HepG2 (cell line): Measurements from ENCODE around the gene EED. TPM values are rescaled to one million over a fixed set of nuclear protein-coding genes. Genes with fewer than 3 reads are reported as not detected.

ENCODE experiments used
- ATF1 ChIP-seq: IDR thresholded peaks from 2 replicates; pipeline ENCODE4 v1.6.1; 2016; ENCODE audit warnings: mild to moderate bottlenecking, control low read depth
- ATF7 ChIP-seq, 2 experiments: fragments of 450-650 bp in 1 of 2; sonication (generic) in 1 of 2; formaldehyde crosslinking in 1 of 2; IDR thresholded peaks; 2 replicates each; pipeline versions ENCODE4 v1.4.0 to v1.6.1; 2016 to 2020; ENCODE audit warnings: antibody characterized with exemption in 1 of 2, mild to moderate bottlenecking in 1 of 2, missing genetic modification reagents in 1 of 2
- GPN1 ChIP-seq: sonication (generic); formaldehyde crosslinking; IDR thresholded peaks from 2 replicates; pipeline ENCODE4 v1.5.1; 2020; ENCODE audit warnings: missing genetic modification reagents, borderline replicate concordance
- HDAC1 ChIP-seq: sonication (generic); formaldehyde crosslinking; IDR thresholded peaks from 2 replicates; pipeline ENCODE4 v1.5.1; 2020; ENCODE audit warnings: mild to moderate bottlenecking, missing genetic modification reagents
- KLF9 ChIP-seq: IDR thresholded peaks from 2 replicates; pipeline ENCODE4 v1.6.1; 2016; ENCODE audit warnings: low read depth
- MAFF ChIP-seq: IDR thresholded peaks from 2 replicates; pipeline ENCODE4 v1.6.1; 2011; ENCODE audit warnings: low read depth, low read length, improper control_type of control experiment
- NFKB2 ChIP-seq: sonication (generic); formaldehyde crosslinking; IDR thresholded peaks from 2 replicates; pipeline ENCODE4 v1.4.0; 2020; ENCODE audit warnings: missing genetic modification reagents, borderline replicate concordance
- PCBP2 ChIP-seq: fragments of 200-400 bp; formaldehyde crosslinking; optimal IDR thresholded peaks from 2 replicates; pipeline ENCODE3; 2018; ENCODE audit warnings: low read length, low read depth; ENCODE audit not compliant: poor library complexity, severe bottlenecking
- PHF20 ChIP-seq: sonication (generic); formaldehyde crosslinking; IDR thresholded peaks from 2 replicates; pipeline ENCODE4 v1.5.0; 2020; ENCODE audit warnings: mild to moderate bottlenecking, missing genetic modification reagents
- RBM39 ChIP-seq: fragments of 200-400 bp; formaldehyde crosslinking; IDR thresholded peaks from one replicate; pipeline ENCODE4 v1.6.1; 2018; ENCODE audit warnings: antibody characterized with exemption, mild to moderate bottlenecking, low read depth, low read length; ENCODE audit not compliant: poor library complexity, severe bottlenecking
- SMC3 ChIP-seq: IDR thresholded peaks from 2 replicates; pipeline ENCODE4 v1.6.1; 2011; ENCODE audit warnings: low read length, improper control_type of control experiment
- SRSF9 ChIP-seq: fragments of 200-400 bp; formaldehyde crosslinking; IDR thresholded peaks from 2 replicates; pipeline ENCODE4 v1.6.1; 2018; ENCODE audit warnings: borderline replicate concordance, mild to moderate bottlenecking, low read depth, low read length; ENCODE audit not compliant: insufficient read depth, poor library complexity, severe bottlenecking
- THYN1 ChIP-seq: sonication (generic); formaldehyde crosslinking; IDR thresholded peaks from 2 replicates; pipeline ENCODE4 v1.8.1; 2023; ENCODE audit warnings: low read depth, mild to moderate bottlenecking, moderate library complexity, missing genetic modification reagents, borderline replicate concordance
- ZNF235 ChIP-seq: sonication (generic); formaldehyde crosslinking; IDR thresholded peaks from 2 replicates; pipeline ENCODE4 v1.8.1; 2023; ENCODE audit warnings: mild to moderate bottlenecking, missing genetic modification reagents, borderline replicate concordance
- ZNF44 ChIP-seq: sonication (generic); formaldehyde crosslinking; IDR thresholded peaks from 2 replicates; pipeline ENCODE4 v1.5.1; 2020; ENCODE audit warnings: mild to moderate bottlenecking, missing genetic modification reagents
- ZNF451 ChIP-seq: sonication (generic); formaldehyde crosslinking; IDR thresholded peaks from 2 replicates; pipeline ENCODE4 v1.5.0; 2020; ENCODE audit warnings: mild to moderate bottlenecking, missing genetic modification reagents
- ZNF552 ChIP-seq: sonication (generic); formaldehyde crosslinking; IDR thresholded peaks from 2 replicates; pipeline ENCODE4 v1.9.0; 2022; ENCODE audit warnings: missing genetic modification reagents, mild to moderate bottlenecking, borderline replicate concordance
- ZNF556 ChIP-seq: sonication (generic); formaldehyde crosslinking; IDR thresholded peaks from 2 replicates; pipeline ENCODE4 v1.4.0; 2020; ENCODE audit warnings: mild to moderate bottlenecking, missing genetic modification reagents, borderline replicate concordance
- ZNF75D ChIP-seq: sonication (generic); formaldehyde crosslinking; IDR thresholded peaks from 2 replicates; pipeline ENCODE4 v1.8.1; 2023; ENCODE audit warnings: missing genetic modification reagents, mild to moderate bottlenecking, borderline replicate concordance
- ZNF788 ChIP-seq: sonication (generic); formaldehyde crosslinking; IDR thresholded peaks from 2 replicates; pipeline ENCODE4 v1.5.0; 2020; ENCODE audit warnings: mild to moderate bottlenecking, missing genetic modification reagents, borderline replicate concordance
- ZNF839 ChIP-seq: sonication (generic); formaldehyde crosslinking; IDR thresholded peaks from 2 replicates; pipeline ENCODE4 v1.4.0; 2020; ENCODE audit warnings: missing genetic modification reagents, mild to moderate bottlenecking, borderline replicate concordance
- ZSCAN29 ChIP-seq: sonication (generic); formaldehyde crosslinking; conservative IDR thresholded peaks from 2 replicates; pipeline ENCODE4 v1.4.0; 2020; ENCODE audit warnings: mild to moderate bottlenecking, missing genetic modification reagents
- polyA plus RNA-seq, 8 experiments: library from polyadenylated mRNA; depleted of rRNA in 3 of 8; stranded (reverse) in 7 of 8; unstranded in 1 of 8; fragments of >200 nt; fragmentation: Illumina TruSeq in 4 of 8; extraction: Trizol in 4 of 8; gene quantifications; 2 replicates each; pipeline versions ENCODE4 v1.2.1 to v1.2.3, GENCODE V29; 2011 to 2016; ENCODE audit warnings: low read depth in 4 of 8, missing spikeins in 1 of 8, mixed read lengths in 1 of 8; ENCODE audit not compliant: insufficient read depth in 1 of 8
- total RNA-seq, 5 experiments: library from RNA; depleted of rRNA; stranded (reverse); fragments of >200 nt; fragmentation: Illumina TruSeq; extraction: Trizol; gene quantifications; 2 replicates each; pipeline ENCODE4 v1.2.3, GENCODE V29; 2016; ENCODE audit warnings: low read depth in 1 of 5
- TF ChIP-seq, protein P1 (sequence below): sonication (generic); formaldehyde crosslinking; IDR thresholded peaks from 2 replicates; pipeline ENCODE4 v1.5.0; 2020; ENCODE audit warnings: mild to moderate bottlenecking, missing genetic modification reagents, borderline replicate concordance
- TF ChIP-seq, protein P2 (sequence below): sonication (generic); formaldehyde crosslinking; IDR thresholded peaks from 2 replicates; pipeline ENCODE4 v1.4.0; 2020; ENCODE audit warnings: mild to moderate bottlenecking, missing genetic modification reagents, borderline replicate concordance
- TF ChIP-seq, protein P3 (sequence below): sonication (generic); formaldehyde crosslinking; IDR thresholded peaks from 2 replicates; pipeline ENCODE4 v1.8.1; 2022; ENCODE audit warnings: mild to moderate bottlenecking, missing genetic modification reagents

The EED gene
- total and polyA plus RNA-seq, 2 of the 13 experiments (the other 11 are each of a cell fraction or from before 2014, with no cell fraction given): 11.0 to 28.4 TPM

DNA sequence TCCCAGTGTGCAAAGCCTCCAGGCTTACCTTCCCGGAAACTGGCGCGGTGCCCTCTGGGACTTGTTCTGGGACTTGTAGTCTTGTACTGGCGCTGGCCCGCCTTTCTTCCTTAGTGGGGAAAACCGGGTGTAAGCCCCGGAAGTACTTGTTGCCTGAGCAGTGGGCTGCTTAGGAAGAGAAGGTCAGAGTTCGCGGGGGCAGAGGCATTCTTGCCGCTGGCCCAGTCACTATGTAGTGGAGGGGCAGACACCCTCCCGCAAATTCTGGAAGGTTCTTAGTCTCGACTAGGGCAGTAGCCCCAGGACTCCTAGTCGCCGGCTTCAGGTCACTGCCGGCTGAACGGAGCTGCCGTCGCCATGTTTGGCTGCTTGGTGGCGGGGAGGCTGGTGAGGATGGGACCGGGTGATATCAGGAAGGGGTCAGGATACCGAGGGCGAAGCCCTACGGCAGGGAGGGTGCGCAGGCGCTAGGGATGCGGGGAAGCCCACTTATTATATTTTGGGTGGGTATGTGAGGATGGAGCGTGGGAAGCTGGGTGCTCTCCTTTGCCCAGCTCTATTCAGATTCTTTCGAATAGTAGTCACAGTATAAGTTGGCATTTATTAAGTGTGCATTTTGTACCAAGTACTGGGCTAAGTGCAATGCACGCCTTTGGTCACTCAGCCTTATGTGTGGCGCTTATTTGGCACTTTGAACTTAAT, 57.7 kb downstream of the EED start, which contains the start of gene HIKESHI (continued):
- TF ChIP-seq ZNF556: peak; percentile 93; the same call in 1 of the 2 replicates
- TF ChIP-seq ZSCAN29 (CRISPR knock-in tag): 0 out of 2 replicates have a peak, but pooled peaks have one; percentile 18
- TF ChIP-seq, protein P1, sequence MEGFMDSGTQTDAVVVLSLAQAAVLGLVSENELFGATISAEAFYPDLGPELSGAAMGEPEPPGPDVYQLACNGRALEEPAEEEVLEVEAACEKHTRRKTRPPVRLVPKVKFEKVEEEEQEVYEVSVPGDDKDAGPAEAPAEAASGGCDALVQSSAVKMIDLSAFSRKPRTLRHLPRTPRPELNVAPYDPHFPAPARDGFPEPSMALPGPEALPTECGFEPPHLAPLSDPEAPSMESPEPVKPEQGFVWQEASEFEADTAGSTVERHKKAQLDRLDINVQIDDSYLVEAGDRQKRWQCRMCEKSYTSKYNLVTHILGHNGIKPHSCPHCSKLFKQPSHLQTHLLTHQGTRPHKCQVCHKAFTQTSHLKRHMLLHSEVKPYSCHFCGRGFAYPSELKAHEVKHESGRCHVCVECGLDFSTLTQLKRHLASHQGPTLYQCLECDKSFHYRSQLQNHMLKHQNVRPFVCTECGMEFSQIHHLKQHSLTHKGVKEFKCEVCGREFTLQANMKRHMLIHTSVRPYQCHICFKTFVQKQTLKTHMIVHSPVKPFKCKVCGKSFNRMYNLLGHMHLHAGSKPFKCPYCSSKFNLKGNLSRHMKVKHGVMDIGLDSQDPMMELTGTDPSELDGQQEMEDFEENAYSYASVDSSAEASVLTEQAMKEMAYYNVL (CRISPR knock-in tag): peak; percentile 88; the same call in 1 of the 2 replicates
- TF ChIP-seq NFKB2 (CRISPR knock-in tag): peak; percentile 88; the same call in 1 of the 2 replicates
- TF ChIP-seq PCBP2: no peak
- no peak for TF ChIP-seq SMC3
- peak; percentile 66 for TF ChIP-seq HDAC1
- TF ChIP-seq, protein P2, sequence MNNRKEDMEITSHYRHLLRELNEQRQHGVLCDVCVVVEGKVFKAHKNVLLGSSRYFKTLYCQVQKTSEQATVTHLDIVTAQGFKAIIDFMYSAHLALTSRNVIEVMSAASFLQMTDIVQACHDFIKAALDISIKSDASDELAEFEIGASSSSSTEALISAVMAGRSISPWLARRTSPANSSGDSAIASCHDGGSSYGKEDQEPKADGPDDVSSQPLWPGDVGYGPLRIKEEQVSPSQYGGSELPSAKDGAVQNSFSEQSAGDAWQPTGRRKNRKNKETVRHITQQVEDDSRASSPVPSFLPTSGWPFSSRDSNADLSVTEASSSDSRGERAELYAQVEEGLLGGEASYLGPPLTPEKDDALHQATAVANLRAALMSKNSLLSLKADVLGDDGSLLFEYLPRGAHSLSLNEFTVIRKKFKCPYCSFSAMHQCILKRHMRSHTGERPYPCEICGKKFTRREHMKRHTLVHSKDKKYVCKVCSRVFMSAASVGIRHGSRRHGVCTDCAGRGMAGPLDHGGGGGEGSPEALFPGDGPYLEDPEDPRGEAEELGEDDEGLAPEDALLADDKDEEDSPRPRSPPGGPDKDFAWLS (CRISPR knock-in tag): peak; percentile 99
- peak; percentile 85 for TF ChIP-seq ATF1 (CRISPR knock-in tag)
- TF ChIP-seq, protein P3, sequence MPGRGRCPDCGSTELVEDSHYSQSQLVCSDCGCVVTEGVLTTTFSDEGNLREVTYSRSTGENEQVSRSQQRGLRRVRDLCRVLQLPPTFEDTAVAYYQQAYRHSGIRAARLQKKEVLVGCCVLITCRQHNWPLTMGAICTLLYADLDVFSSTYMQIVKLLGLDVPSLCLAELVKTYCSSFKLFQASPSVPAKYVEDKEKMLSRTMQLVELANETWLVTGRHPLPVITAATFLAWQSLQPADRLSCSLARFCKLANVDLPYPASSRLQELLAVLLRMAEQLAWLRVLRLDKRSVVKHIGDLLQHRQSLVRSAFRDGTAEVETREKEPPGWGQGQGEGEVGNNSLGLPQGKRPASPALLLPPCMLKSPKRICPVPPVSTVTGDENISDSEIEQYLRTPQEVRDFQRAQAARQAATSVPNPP (CRISPR knock-in tag): no peak
- no peak for TF ChIP-seq THYN1
- no peak for TF ChIP-seq MAFF
- peak; percentile 96 for TF ChIP-seq PHF20 (CRISPR knock-in tag)
- no peak for TF ChIP-seq ATF7 (IDR thresholded peaks at IDR 0.05)
- TF ChIP-seq ATF7 (CRISPR knock-in tag; IDR thresholded peaks at IDR 0.05): no peak
- peak; percentile 97 for TF ChIP-seq ZNF839 (CRISPR knock-in tag)
- no peak for TF ChIP-seq KLF9 (CRISPR knock-in tag)
- peak; percentile 70; the same call in 1 of the 2 replicates for TF ChIP-seq ZNF44
- no peak for TF ChIP-seq ZNF451 (CRISPR knock-in tag)
- no peak for TF ChIP-seq GPN1
- TF ChIP-seq ZNF788 (CRISPR knock-in tag): peak; percentile 81; the same call in 1 of the 2 replicates
- TF ChIP-seq ZNF552 (CRISPR knock-in tag): no peak
- TF ChIP-seq ZNF235 (CRISPR knock-in tag): no peak
- peak; percentile 92 for TF ChIP-seq RBM39
- TF ChIP-seq ZNF75D: no peak
- TF ChIP-seq SRSF9: no peak
